K562 (cell line): ENCODE measurements around the gene SPHK2. TPM values are rescaled to one million over a fixed set of nuclear protein-coding genes. Genes with fewer than 3 reads are reported as not detected.
A peak's percentile ranks its signal among the peaks of the same experiment; 100 is the strongest.

Experiments used
- BRD9 ChIP-seq: fragments of 450-650 bp; IDR thresholded peaks from 2 replicates; pipeline ENCODE4 v1.6.1; 2018; ENCODE audit warnings: low read depth; ENCODE audit not compliant: partially characterized antibody
- JUN ChIP-seq, 2 experiments: sonication (generic) in 1 of 2; formaldehyde crosslinking in 1 of 2; IDR thresholded peaks; 2 replicates each; pipeline versions ENCODE4 v1.6.1 to v1.8.0; 2012 to 2022; ENCODE audit warnings: borderline replicate concordance in 2 of 2, mild to moderate bottlenecking in 2 of 2, improper control_type of control experiment in 1 of 2, low read depth in 1 of 2, low read length in 1 of 2, missing genetic modification reagents in 1 of 2
- RBFOX2 ChIP-seq: fragments of 200-400 bp; formaldehyde crosslinking; IDR thresholded peaks from 2 replicates; pipeline ENCODE4 v1.6.1; 2017; ENCODE audit warnings: low read depth, mild to moderate bottlenecking, low read length, moderate library complexity
- TAF9B ChIP-seq: fragments of 450-650 bp; IDR thresholded peaks from 2 replicates; pipeline ENCODE4 v1.6.1; 2018; ENCODE audit warnings: mild to moderate bottlenecking; ENCODE audit not compliant: partially characterized antibody
- polyA plus RNA-seq, 8 experiments: library from polyadenylated mRNA; depleted of rRNA in 4 of 8; stranded (reverse) in 5 of 8; unstranded in 3 of 8; fragments of >200 nt; fragmentation: Nextera tagmentation in 2 of 8; fragmentation: Illumina TruSeq in 1 of 8; extraction: Ambion mirVana in 2 of 8; extraction: Trizol in 1 of 8; gene quantifications; 2 replicates each; pipeline versions ENCODE4 v1.2.1 to v1.2.3, GENCODE V29; 2011 to 2014; ENCODE audit warnings: inconsistent platforms in 1 of 8, missing spikeins in 1 of 8
- total RNA-seq, 7 experiments: library from RNA; depleted of rRNA in 6 of 7; stranded (reverse); fragments of >200 nt in 6 of 7; fragmentation: Illumina TruSeq in 2 of 7; extraction: Trizol in 2 of 7; gene quantifications; 2 replicates each; pipeline versions ENCODE4 v1.2.1 to v1.2.3, GENCODE V29; 2011 to 2021; ENCODE audit warnings: low replicate concordance in 1 of 7
- TF ChIP-seq, protein P1 (sequence below): fragments of 250-450 bp; sonication (Bioruptor Pico); IDR thresholded peaks from 2 replicates; pipeline ENCODE4 v1.8.0; 2021; ENCODE audit warnings: borderline replicate concordance, mild to moderate bottlenecking, moderate library complexity; ENCODE audit not compliant: poor library complexity, severe bottlenecking
- TF ChIP-seq, protein P2 (sequence below): sonication (generic); formaldehyde crosslinking; IDR thresholded peaks from 2 replicates; pipeline ENCODE4 v1.8.1; 2023; ENCODE audit warnings: mild to moderate bottlenecking, missing genetic modification reagents
- TF ChIP-seq, protein P3 (sequence below): sonication (generic); formaldehyde crosslinking; IDR thresholded peaks from 2 replicates; pipeline ENCODE4 v1.9.0; 2022; ENCODE audit warnings: mild to moderate bottlenecking, missing genetic modification reagents
- TF ChIP-seq, protein P4 (sequence below): fragments of 250-450 bp; sonication (Bioruptor Pico); IDR thresholded peaks from 2 replicates; pipeline ENCODE4 v1.9.0; 2021; ENCODE audit warnings: mild to moderate bottlenecking, inconsistent platforms

The SPHK2 gene
- total and polyA plus RNA-seq, 9 of the 15 experiments (the other 6 are each of a cell fraction or from before 2014, with no cell fraction given): 0.10 to 15.2 (median 2.9) TPM

DNA sequence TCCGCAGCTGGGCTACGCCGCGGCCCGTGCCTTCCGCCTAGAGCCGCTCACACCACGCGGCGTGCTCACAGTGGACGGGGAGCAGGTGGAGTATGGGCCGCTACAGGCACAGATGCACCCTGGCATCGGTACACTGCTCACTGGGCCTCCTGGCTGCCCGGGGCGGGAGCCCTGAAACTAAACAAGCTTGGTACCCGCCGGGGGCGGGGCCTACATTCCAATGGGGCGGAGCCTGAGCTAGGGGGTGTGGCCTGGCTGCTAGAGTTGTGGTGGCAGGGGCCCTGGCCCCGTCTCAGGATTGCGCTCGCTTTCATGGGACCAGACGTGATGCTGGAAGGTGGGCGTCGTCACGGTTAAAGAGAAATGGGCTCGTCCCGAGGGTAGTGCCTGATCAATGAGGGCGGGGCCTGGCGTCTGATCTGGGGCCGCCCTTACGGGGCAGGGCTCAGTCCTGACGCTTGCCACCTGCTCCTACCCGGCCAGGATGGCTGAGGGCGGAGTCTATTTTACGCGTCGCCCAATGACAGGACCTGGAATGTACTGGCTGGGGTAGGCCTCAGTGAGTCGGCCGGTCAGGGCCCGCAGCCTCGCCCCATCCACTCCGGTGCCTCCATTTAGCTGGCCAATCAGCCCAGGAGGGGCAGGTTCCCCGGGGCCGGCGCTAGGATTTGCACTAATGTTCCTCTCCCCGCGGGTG lies 10.4 kb downstream of the SPHK2 start (continued):
- TF ChIP-seq RBFOX2: peak; percentile 45
- TF ChIP-seq TAF9B: no peak
- TF ChIP-seq, protein P1, sequence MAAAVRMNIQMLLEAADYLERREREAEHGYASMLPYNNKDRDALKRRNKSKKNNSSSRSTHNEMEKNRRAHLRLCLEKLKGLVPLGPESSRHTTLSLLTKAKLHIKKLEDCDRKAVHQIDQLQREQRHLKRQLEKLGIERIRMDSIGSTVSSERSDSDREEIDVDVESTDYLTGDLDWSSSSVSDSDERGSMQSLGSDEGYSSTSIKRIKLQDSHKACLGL (CRISPR knock-in tag): no peak
- TF ChIP-seq, protein P2, sequence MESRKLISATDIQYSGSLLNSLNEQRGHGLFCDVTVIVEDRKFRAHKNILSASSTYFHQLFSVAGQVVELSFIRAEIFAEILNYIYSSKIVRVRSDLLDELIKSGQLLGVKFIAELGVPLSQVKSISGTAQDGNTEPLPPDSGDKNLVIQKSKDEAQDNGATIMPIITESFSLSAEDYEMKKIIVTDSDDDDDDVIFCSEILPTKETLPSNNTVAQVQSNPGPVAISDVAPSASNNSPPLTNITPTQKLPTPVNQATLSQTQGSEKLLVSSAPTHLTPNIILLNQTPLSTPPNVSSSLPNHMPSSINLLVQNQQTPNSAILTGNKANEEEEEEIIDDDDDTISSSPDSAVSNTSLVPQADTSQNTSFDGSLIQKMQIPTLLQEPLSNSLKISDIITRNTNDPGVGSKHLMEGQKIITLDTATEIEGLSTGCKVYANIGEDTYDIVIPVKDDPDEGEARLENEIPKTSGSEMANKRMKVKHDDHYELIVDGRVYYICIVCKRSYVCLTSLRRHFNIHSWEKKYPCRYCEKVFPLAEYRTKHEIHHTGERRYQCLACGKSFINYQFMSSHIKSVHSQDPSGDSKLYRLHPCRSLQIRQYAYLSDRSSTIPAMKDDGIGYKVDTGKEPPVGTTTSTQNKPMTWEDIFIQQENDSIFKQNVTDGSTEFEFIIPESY (CRISPR knock-in tag): peak; percentile 95
- TF ChIP-seq, protein P3, sequence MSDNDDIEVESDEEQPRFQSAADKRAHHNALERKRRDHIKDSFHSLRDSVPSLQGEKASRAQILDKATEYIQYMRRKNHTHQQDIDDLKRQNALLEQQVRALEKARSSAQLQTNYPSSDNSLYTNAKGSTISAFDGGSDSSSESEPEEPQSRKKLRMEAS: no peak
- TF ChIP-seq, protein P4, sequence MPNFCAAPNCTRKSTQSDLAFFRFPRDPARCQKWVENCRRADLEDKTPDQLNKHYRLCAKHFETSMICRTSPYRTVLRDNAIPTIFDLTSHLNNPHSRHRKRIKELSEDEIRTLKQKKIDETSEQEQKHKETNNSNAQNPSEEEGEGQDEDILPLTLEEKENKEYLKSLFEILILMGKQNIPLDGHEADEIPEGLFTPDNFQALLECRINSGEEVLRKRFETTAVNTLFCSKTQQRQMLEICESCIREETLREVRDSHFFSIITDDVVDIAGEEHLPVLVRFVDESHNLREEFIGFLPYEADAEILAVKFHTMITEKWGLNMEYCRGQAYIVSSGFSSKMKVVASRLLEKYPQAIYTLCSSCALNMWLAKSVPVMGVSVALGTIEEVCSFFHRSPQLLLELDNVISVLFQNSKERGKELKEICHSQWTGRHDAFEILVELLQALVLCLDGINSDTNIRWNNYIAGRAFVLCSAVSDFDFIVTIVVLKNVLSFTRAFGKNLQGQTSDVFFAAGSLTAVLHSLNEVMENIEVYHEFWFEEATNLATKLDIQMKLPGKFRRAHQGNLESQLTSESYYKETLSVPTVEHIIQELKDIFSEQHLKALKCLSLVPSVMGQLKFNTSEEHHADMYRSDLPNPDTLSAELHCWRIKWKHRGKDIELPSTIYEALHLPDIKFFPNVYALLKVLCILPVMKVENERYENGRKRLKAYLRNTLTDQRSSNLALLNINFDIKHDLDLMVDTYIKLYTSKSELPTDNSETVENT (CRISPR knock-in tag): 0 out of 2 replicates have a peak, but pooled peaks have one; percentile 31
- TF ChIP-seq BRD9: no peak
- TF ChIP-seq JUN (IDR thresholded peaks at IDR 0.05; ENCODE audit: borderline replicate concordance, low read depth, low read length): no peak
- no peak for TF ChIP-seq JUN (CRISPR knock-in tag; IDR thresholded peaks at IDR 0.05; ENCODE audit: borderline replicate concordance)
